Gastroesophageal sphincter (tissue), 4 donors: Measurements from ENCODE around the gene SCN1A. TPM values are rescaled to one million over a fixed set of nuclear protein-coding genes. Genes with fewer than 3 reads are reported as not detected.
"Not testable (repeated sequence)": the region's sequence is repeated elsewhere in the genome, so short reads cannot be mapped to it uniquely, and the experiment has no call there.

ENCODE experiments used
- ATAC-seq: fragments of 150-250 bp; one replicate; pipeline ENCODE4 v1.9.1; 2016; ENCODE audit warnings: mild to moderate bottlenecking, moderate library complexity
- H3K27ac ChIP-seq, 4 donors: fragments of 200-600 bp; sonication (generic) in 3 of 4; 1 replicate in 3 of 4; 2 replicates in 1 of 4; pipeline ENCODE4 v1.5.1; 2016 to 2019
- H3K27me3 ChIP-seq: fragments of 200-600 bp; sonication (generic); one replicate; pipeline ENCODE4 v1.5.1; 2019
- H3K36me3 ChIP-seq, 2 donors: fragments of 200-600 bp; sonication (generic); one replicate each; pipeline ENCODE4 v1.5.1; 2019; ENCODE audit warnings: control low read depth in 1 of 2
- H3K4me1 ChIP-seq, 3 donors: fragments of 200-600 bp; sonication (generic); 1 replicate in 2 of 3; 2 replicates in 1 of 3; pipeline ENCODE4 v1.5.1; 2016 to 2019; ENCODE audit warnings: control low read depth in 2 of 3
- H3K4me3 ChIP-seq, 2 donors: fragments of 200-600 bp; sonication (generic); one replicate each; pipeline ENCODE4 v1.5.1; 2019; ENCODE audit warnings: mild to moderate bottlenecking in 1 of 2, moderate library complexity in 1 of 2
- H3K9me3 ChIP-seq, 3 donors: fragments of 200-600 bp; sonication (generic); one replicate each; pipeline ENCODE4 v1.5.1; 2017 to 2019; ENCODE audit warnings: control low read depth in 2 of 3
- CTCF ChIP-seq, 4 experiments: fragments of 200-600 bp in 2 of 4; fragments of 450-650 bp in 2 of 4; sonication (generic) in 1 of 4; IDR thresholded peaks; one replicate each; pipeline ENCODE4 v1.5.1; 2017 to 2019; ENCODE audit warnings: antibody characterized with exemption in 4 of 4, mild to moderate bottlenecking in 2 of 4, moderate library complexity in 2 of 4
- EP300 ChIP-seq: sonication (generic); formaldehyde crosslinking; IDR thresholded peaks from one replicate; pipeline ENCODE4 v1.6.1; 2017; ENCODE audit warnings: antibody characterized with exemption, mild to moderate bottlenecking
- POLR2A ChIP-seq, 2 donors: fragments of 450-650 bp; IDR thresholded peaks; one replicate each; pipeline ENCODE4 v1.6.1; 2017; ENCODE audit warnings: antibody characterized with exemption in 2 of 2, mild to moderate bottlenecking in 2 of 2, moderate library complexity in 1 of 2
- POLR2AphosphoS5 ChIP-seq: sonication (generic); formaldehyde crosslinking; IDR thresholded peaks from one replicate; pipeline ENCODE4 v1.6.1; 2017; ENCODE audit warnings: antibody characterized with exemption
- WGBS, 2 donors: methylation state at CpG; one replicate each; pipeline ENCODE4 v1.1.5; 2018; ENCODE audit warnings: low coverage in 1 of 2; 5-methylcytosine and 5-hydroxymethylcytosine counted together
- total RNA-seq, 4 donors: library from RNA; depleted of rRNA; stranded (reverse); fragments of >200 nt; gene quantifications; one replicate each; pipeline ENCODE4 v1.1.0, GENCODE V29; 2016

The SCN1A gene
- total RNA-seq, 4 donors from 2014 or later: 0.05 to 0.08 TPM; not detected in 2

DNA sequence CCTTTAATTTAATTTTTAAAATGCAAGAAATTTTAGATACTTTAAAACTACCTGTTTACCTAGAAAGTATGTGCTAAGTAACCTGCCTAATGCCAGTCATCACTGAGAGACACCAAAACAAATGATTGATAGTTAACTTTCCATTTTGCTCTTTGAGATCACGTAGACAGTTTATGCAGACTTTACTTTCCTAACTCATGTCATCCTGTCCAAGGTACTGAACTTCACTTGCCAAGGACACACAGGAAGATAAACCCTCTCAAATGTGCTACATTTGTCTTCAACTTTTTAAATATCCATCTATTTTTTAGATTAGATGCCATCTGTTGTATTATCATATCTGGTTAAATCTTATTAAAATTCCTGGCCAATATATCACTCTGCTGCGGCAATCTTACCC, 20.1 kb upstream of the SCN1A start:
- Histone ChIP-seq H3K9me3 (no peaks in the 10 kb centered on the region), H3K36me3 (no peaks in the 10 kb centered on the region), H3K27ac (no peak overlapping the region), H3K4me3 (no peak overlapping the region), H3K27me3 (no peaks in the 10 kb centered on the region), H3K4me1 (no peaks in the 10 kb centered on the region)
- WGBS, 2 donors: 28 to 57% methylated on average over 1 to 2 of the region's 2 CpGs
- no peak for TF ChIP-seq CTCF (IDR thresholded peaks at IDR 0.05)
- TF ChIP-seq EP300: no peak
- no peak for TF ChIP-seq POLR2AphosphoS5
- no peak for TF ChIP-seq POLR2A (IDR thresholded peaks at IDR 0.05)
- ATAC-seq: no peak

- no peaks in the 10 kb centered on the region for H3K4me1 ChIP-seq
- no peak for ATAC-seq
- no peaks in the 10 kb centered on the region for H3K36me3 ChIP-seq
- H3K27me3 ChIP-seq: no peaks in the 10 kb centered on the region
- no peak overlapping the region for H3K27ac ChIP-seq
- WGBS, 2 donors: 8 to 56% methylated on average over 1 of the region's 1 CpG
- no peak overlapping the region for H3K4me3 ChIP-seq
- no peaks in the 10 kb centered on the region for H3K9me3 ChIP-seq
- TF ChIP-seq POLR2A (IDR thresholded peaks at IDR 0.05) (no peak), EP300 (no peak), CTCF (IDR thresholded peaks at IDR 0.05) (no peak), POLR2AphosphoS5 (no peak)
These were observed 16.3 kb upstream of the SCN1A start for GRCh38 chr2:166144071-166144470.

DNA sequence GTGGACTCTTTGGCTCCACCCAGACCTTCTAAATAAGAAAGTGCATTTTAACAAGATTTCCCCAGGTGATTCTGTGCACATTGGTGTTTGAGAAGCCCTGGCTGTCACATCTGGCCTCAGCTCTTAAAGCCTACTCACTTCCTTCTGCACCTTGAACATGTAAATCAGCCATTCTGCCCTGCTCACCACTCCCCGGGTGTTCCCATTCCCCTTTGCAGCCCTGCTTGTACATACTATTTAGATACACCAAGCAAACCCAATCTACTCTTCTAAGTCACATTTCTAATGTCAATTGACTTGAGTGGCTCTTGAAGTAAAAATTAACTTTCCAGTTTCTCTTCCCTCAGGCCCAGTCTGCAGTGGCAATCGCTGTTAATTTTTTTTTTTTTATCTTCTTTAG, 13.1 kb upstream of the SCN1A start:
- Histone ChIP-seq H3K4me1 (no peaks in the 10 kb centered on the region), H3K9me3 (no peaks in the 10 kb centered on the region), H3K27ac (no peak overlapping the region), H3K27me3 (no peaks in the 10 kb centered on the region), H3K4me3 (no peak overlapping the region), H3K36me3 (no peaks in the 10 kb centered on the region)
- no peak for ATAC-seq
- 85 to 100% methylated on average over 1 to 2 of the region's 2 CpGs for WGBS, 2 donors
- TF ChIP-seq POLR2A (IDR thresholded peaks at IDR 0.05): no peak
- no peak for TF ChIP-seq CTCF (IDR thresholded peaks at IDR 0.05)
- TF ChIP-seq EP300: no peak
- TF ChIP-seq POLR2AphosphoS5: no peak

GRCh38 chr2:166140475-166140874, 12.7 kb upstream of the SCN1A start:
- no peak for ATAC-seq
- no peak for TF ChIP-seq POLR2A (IDR thresholded peaks at IDR 0.05)
- no peak for TF ChIP-seq CTCF (IDR thresholded peaks at IDR 0.05)
- Histone ChIP-seq H3K36me3 (no peaks in the 10 kb centered on the region), H3K9me3 (no peaks in the 10 kb centered on the region), H3K4me1 (no peaks in the 10 kb centered on the region), H3K4me3 (no peak overlapping the region), H3K27ac (no peak overlapping the region), H3K27me3 (no peaks in the 10 kb centered on the region)
- 46 to 57% methylated on average over 7 of the region's 7 CpGs for WGBS, 2 donors

DNA sequence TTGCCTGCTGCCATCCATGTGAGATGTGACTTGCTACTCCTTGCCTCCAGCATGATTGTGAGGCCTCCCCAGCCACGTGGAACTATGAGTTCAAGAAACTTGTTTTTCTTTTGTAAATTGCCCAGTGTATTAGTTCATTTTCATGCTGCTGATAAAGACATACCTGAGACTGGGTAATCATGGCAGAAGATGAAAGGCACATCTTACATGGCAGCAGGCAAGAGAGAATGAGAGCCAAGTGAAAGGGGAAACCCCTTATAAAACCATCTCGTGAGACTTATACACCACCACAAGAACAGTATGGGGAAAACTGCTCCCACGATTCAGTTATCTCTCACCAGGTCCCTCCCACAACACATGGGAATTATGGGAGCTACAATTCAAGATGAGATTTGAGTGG, 11.7 kb upstream of the SCN1A start:
- H3K4me1 ChIP-seq, H3K4me3 ChIP-seq, H3K27me3 ChIP-seq, ATAC-seq, H3K9me3 ChIP-seq, H3K27ac ChIP-seq, H3K36me3 ChIP-seq: not testable (repeated sequence)
- WGBS, 2 donors: 53 to 76% methylated on average over 3 of the region's 3 CpGs

DNA sequence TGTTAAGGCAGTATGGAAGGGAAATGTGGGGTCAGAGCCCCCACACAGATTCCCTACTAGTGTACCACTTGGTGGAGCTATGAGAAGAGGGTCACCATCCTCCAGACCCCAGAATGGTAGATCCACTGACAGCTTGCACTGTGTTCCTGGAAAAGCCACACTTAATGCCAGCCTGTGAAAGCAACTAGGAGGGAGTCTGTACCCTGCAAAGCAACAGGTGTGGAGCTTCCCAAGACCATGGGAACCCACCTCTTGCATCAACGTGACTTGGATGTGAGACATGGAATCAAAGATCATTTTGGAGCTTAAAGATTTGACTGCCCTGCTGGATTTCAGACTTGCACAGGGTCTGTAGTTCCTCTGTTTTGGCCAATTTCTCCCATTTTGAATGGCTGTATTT, 10.8 kb upstream of the SCN1A start:
- WGBS, 2 donors: 86 to 100% methylated on average over 1 of the region's 1 CpG
- H3K27ac ChIP-seq: no peak overlapping the region
- no peaks in the 10 kb centered on the region for H3K36me3 ChIP-seq
- no peak for ATAC-seq
- H3K4me3 ChIP-seq: no peak overlapping the region
- H3K9me3 ChIP-seq: no peaks in the 10 kb centered on the region
- TF ChIP-seq POLR2AphosphoS5 (no peak), CTCF (IDR thresholded peaks at IDR 0.05) (no peak), EP300 (no peak), POLR2A (IDR thresholded peaks at IDR 0.05) (no peak)
- no peaks in the 10 kb centered on the region for H3K4me1 ChIP-seq
- no peaks in the 10 kb centered on the region for H3K27me3 ChIP-seq
